ENCODE measurements around the gene CASK. TPM values are rescaled to one million over a fixed set of nuclear protein-coding genes. Genes with fewer than 3 reads are reported as not detected.

Gene CASK
- total and polyA plus RNA-seq, 2 donors (not counting 1 experiment from before 2014, with no cell fraction given) = 27.4 to 78.3 TPM

- H3K4me3 ChIP-seq (replicated peaks in 1 of 4; ENCODE audit: control extremely low read depth in 1 of 4, insufficient read depth in 1 of 4, low read depth in 3 of 4, low read length in 4 of 4) = no peak overlapping the region
- H3K9ac ChIP-seq (ENCODE audit: insufficient read depth, low read length) = no peak overlapping the region
- DNase-seq (ENCODE audit: low read depth in 2 of 2) = peak; percentile 53 to 70
- H3K36me3 ChIP-seq (ENCODE audit: control insufficient read depth, insufficient read depth, low read length) = no peaks in the 10 kb centered on the region
- H4K20me1 ChIP-seq (ENCODE audit: control insufficient read depth, extremely low read depth, insufficient read depth, low read length) = no peaks in the 10 kb centered on the region
- H3K9me3 ChIP-seq (ENCODE audit: control insufficient read depth, insufficient read depth, low read depth, low read length) = no peaks in the 10 kb centered on the region
- H3K4me1 ChIP-seq (ENCODE audit: control insufficient read depth, extremely low read depth, insufficient read depth, low read length) = no peaks in the 10 kb centered on the region
- H3K27me3 ChIP-seq (ENCODE audit: control insufficient read depth, insufficient read depth, low read length) = no peaks in the 10 kb centered on the region
- TF ChIP-seq CTCF (conservative IDR thresholded peaks at IDR 0.05 in 1 of 2, IDR thresholded peaks at IDR 0.05 in 1 of 2; ENCODE audit: low read depth in 1 of 2, low read length in 2 of 2) (no peak), EZH2 (IDR thresholded peaks at IDR 0.05; ENCODE audit: low read length, missing control alignments) (no peak)
- no peak overlapping the region for H2AFZ ChIP-seq (ENCODE audit: low read length)
- no peak overlapping the region for H3K4me2 ChIP-seq (ENCODE audit: extremely low read depth, insufficient read depth, low read length)
- H3K27ac ChIP-seq (ENCODE audit: insufficient read depth, low read length) = no peak overlapping the region
- no peaks in the 10 kb centered on the region for H3K79me2 ChIP-seq (ENCODE audit: control insufficient read depth, insufficient read depth, low read length)
Observed at GRCh38 chrX:41634284-41634683, 289.1 kb downstream of the CASK start.

GRCh38 chrX:41630091-41630490 is 293.3 kb downstream of the CASK start:
- no peak for DNase-seq (ENCODE audit: low read depth in 2 of 2)
- Histone ChIP-seq H3K27me3 (ENCODE audit: control insufficient read depth, insufficient read depth, low read length) (no peaks in the 10 kb centered on the region), H3K9me3 (ENCODE audit: control insufficient read depth, insufficient read depth, low read depth, low read length) (no peaks in the 10 kb centered on the region), H4K20me1 (ENCODE audit: control insufficient read depth, extremely low read depth, insufficient read depth, low read length) (no peaks in the 10 kb centered on the region), H3K79me2 (ENCODE audit: control insufficient read depth, insufficient read depth, low read length) (no peaks in the 10 kb centered on the region), H3K36me3 (ENCODE audit: control insufficient read depth, insufficient read depth, low read length) (no peaks in the 10 kb centered on the region), H3K4me2 (ENCODE audit: extremely low read depth, insufficient read depth, low read length) (no peak overlapping the region), H2AFZ (ENCODE audit: low read length) (no peak overlapping the region), H3K4me3 (replicated peaks in 1 of 4; ENCODE audit: control extremely low read depth in 1 of 4, insufficient read depth in 1 of 4, low read depth in 3 of 4, low read length in 4 of 4) (no peak overlapping the region), H3K4me1 (ENCODE audit: control insufficient read depth, extremely low read depth, insufficient read depth, low read length) (no peaks in the 10 kb centered on the region), H3K27ac (ENCODE audit: insufficient read depth, low read length) (no peak overlapping the region), H3K9ac (ENCODE audit: insufficient read depth, low read length) (no peak overlapping the region)
- TF ChIP-seq EZH2 (IDR thresholded peaks at IDR 0.05; ENCODE audit: low read length, missing control alignments) (no peak), CTCF (conservative IDR thresholded peaks at IDR 0.05 in 1 of 2, IDR thresholded peaks at IDR 0.05 in 1 of 2; ENCODE audit: low read depth in 1 of 2, low read length in 2 of 2) (no peak)

- no peaks in the 10 kb centered on the region for H3K9me3 ChIP-seq (ENCODE audit: control insufficient read depth, insufficient read depth, low read depth, low read length)
- H3K36me3 ChIP-seq (ENCODE audit: control insufficient read depth, insufficient read depth, low read length) = no peaks in the 10 kb centered on the region
- H4K20me1 ChIP-seq (ENCODE audit: control insufficient read depth, extremely low read depth, insufficient read depth, low read length) = no peaks in the 10 kb centered on the region
- no peak overlapping the region for H3K9ac ChIP-seq (ENCODE audit: insufficient read depth, low read length)
- H3K4me1 ChIP-seq (ENCODE audit: control insufficient read depth, extremely low read depth, insufficient read depth, low read length) = no peaks in the 10 kb centered on the region
- H3K79me2 ChIP-seq (ENCODE audit: control insufficient read depth, insufficient read depth, low read length) = no peaks in the 10 kb centered on the region
- H2AFZ ChIP-seq (ENCODE audit: low read length) = no peak overlapping the region
- no peaks in the 10 kb centered on the region for H3K27me3 ChIP-seq (ENCODE audit: control insufficient read depth, insufficient read depth, low read length)
- TF ChIP-seq EZH2 (IDR thresholded peaks at IDR 0.05; ENCODE audit: low read length, missing control alignments) (no peak), CTCF (conservative IDR thresholded peaks at IDR 0.05 in 1 of 2, IDR thresholded peaks at IDR 0.05 in 1 of 2; ENCODE audit: low read depth in 1 of 2, low read length in 2 of 2) (no peak)
- H3K4me3 ChIP-seq (replicated peaks in 1 of 4; ENCODE audit: control extremely low read depth in 1 of 4, insufficient read depth in 1 of 4, low read depth in 3 of 4, low read length in 4 of 4) = no peak overlapping the region
- H3K4me2 ChIP-seq (ENCODE audit: extremely low read depth, insufficient read depth, low read length) = no peak overlapping the region
- no peak for DNase-seq (ENCODE audit: low read depth in 2 of 2)
- no peak overlapping the region for H3K27ac ChIP-seq (ENCODE audit: insufficient read depth, low read length)
Observed at GRCh38 chrX:41629539-41629938, 293.8 kb downstream of the CASK start.

All from fibroblast of lung (primary cell).